Measurements from ENCODE around the gene ANTXR1. TPM values are rescaled to one million over a fixed set of nuclear protein-coding genes. Genes with fewer than 3 reads are reported as not detected.
A peak's percentile ranks its signal among the peaks of the same experiment; 100 is the strongest.

The ANTXR1 gene
- total and polyA plus RNA-seq, 11 donors: 5.8 to 75.2 (median 23.3) TPM

GRCh38 chr2:69213201-69213600 lies 200.2 kb downstream of the ANTXR1 start:
- ATAC-seq (no peak), DNase-seq (no peak)
- TF ChIP-seq POLR2A (IDR thresholded peaks at IDR 0.05): no peak
- TF ChIP-seq CTCF (IDR thresholded peaks at IDR 0.05): no peak
- intact Hi-C loops (cut with DNase I): loop anchor here in 1 of 10 donors (10.0 kb wide), 1 partner anchor 92 kb away; no protein-coding TSS in a partner anchor
- Histone ChIP-seq H3K27ac (peak overlapping the region in 5 of 12 donors; percentile 2 to 44 (median 21)), H3K4me1 (peaks cover 0 to 49% (median 23%) of the 10 kb centered on the region in 12 donors), H3K27me3 (no peaks in the 10 kb centered on the region), H3K4me3 (no peak overlapping the region), H3K9me3 (no peaks in the 10 kb centered on the region), H3K36me3 (no peaks in the 10 kb centered on the region)
- 47 to 60% (median 50%) methylated on average over 4 of the region's 4 CpGs for WGBS, 4 donors

- peak in 2 of 4 donors; percentile 45 to 69 for ATAC-seq
- DNase-seq: no peak
- H3K27ac ChIP-seq: peak overlapping the region in 8 of 12 donors; percentile 5 to 44 (median 23)
- TF ChIP-seq POLR2A (IDR thresholded peaks at IDR 0.05) (no peak), CTCF (IDR thresholded peaks at IDR 0.05) (no peak)
- intact Hi-C loops (cut with DNase I): loop anchor here in 1 of 10 donors (10.0 kb wide), 1 partner anchor 91 kb away; no protein-coding TSS in a partner anchor
- peaks cover 0 to 52% (median 23%) of the 10 kb centered on the region in 12 donors for H3K4me1 ChIP-seq
- no peaks in the 10 kb centered on the region for H3K27me3 ChIP-seq
- 68 to 89% (median 81%) methylated on average over 4 of the region's 4 CpGs for WGBS, 4 donors
- no peak overlapping the region for H3K4me3 ChIP-seq
- H3K9me3 ChIP-seq: no peaks in the 10 kb centered on the region
- no peaks in the 10 kb centered on the region for H3K36me3 ChIP-seq
Observed at GRCh38 chr2:69213782-69214181, 200.8 kb downstream of the ANTXR1 start.

- WGBS, 4 donors: 24 to 32% (median 28%) methylated on average over 5 of the region's 5 CpGs
- peak; percentile 47 to 82 (median 80) for ATAC-seq
- Histone ChIP-seq H3K9me3 (no peaks in the 10 kb centered on the region), H3K27me3 (no peaks in the 10 kb centered on the region), H3K4me1 (peaks cover 0 to 52% (median 23%) of the 10 kb centered on the region in 12 donors), H3K4me3 (no peak overlapping the region), H3K27ac (peak overlapping the region in 7 of 12 donors; percentile 9 to 46 (median 21)), H3K36me3 (no peaks in the 10 kb centered on the region)
- peak; percentile 39 to 64 (median 58) for DNase-seq
- TF ChIP-seq CTCF (IDR thresholded peaks at IDR 0.05): no peak
- intact Hi-C loops (cut with DNase I): loop anchor here in 1 of 10 donors (10.0 kb wide), 1 partner anchor 90 kb away; no protein-coding TSS in a partner anchor
Observed at GRCh38 chr2:69214898-69215297, 201.9 kb downstream of the ANTXR1 start.

- WGBS, 4 donors: 40 to 56% (median 53%) methylated on average over 4 of the region's 4 CpGs
- Histone ChIP-seq H3K4me3 (no peak overlapping the region), H3K27ac (peak overlapping the region in 3 of 12 donors; percentile 2 to 42 (median 5)), H3K27me3 (no peaks in the 10 kb centered on the region), H3K36me3 (no peaks in the 10 kb centered on the region), H3K4me1 (peaks cover 0 to 59% (median 24%) of the 10 kb centered on the region in 12 donors), H3K9me3 (no peaks in the 10 kb centered on the region)
- DNase-seq: peak; percentile 36 to 67 (median 45)
- peak in 3 of 4 donors; percentile 25 to 31 (median 30) for ATAC-seq
- intact Hi-C loops (cut with DNase I): loop anchor here in 1 of 10 donors (10.0 kb wide), 1 partner anchor 88 kb away; no protein-coding TSS in a partner anchor
- TF ChIP-seq POLR2A (IDR thresholded peaks at IDR 0.05): no peak
- TF ChIP-seq CTCF (IDR thresholded peaks at IDR 0.05): no peak
Observed at GRCh38 chr2:69216535-69217332, 203.8 kb downstream of the ANTXR1 start.
